ENCODE measurements around the gene P4HB. TPM values are rescaled to one million over a fixed set of nuclear protein-coding genes. Genes with fewer than 3 reads are reported as not detected.

P4HB gene
- total and polyA plus RNA-seq, 7 experiments from 2014 or later = 161 to 568 (median 285) TPM

- no peak overlapping the region for H3K27ac ChIP-seq (ENCODE audit: low read depth, low read length)
- H3K27me3 ChIP-seq (ENCODE audit: control insufficient read depth in 2 of 2, insufficient read depth in 2 of 2, low read length in 2 of 2) = no peaks in the 10 kb centered on the region
- no peaks in the 10 kb centered on the region for H3K4me1 ChIP-seq (ENCODE audit: control insufficient read depth in 2 of 2, insufficient read depth in 2 of 2, low read length in 2 of 2)
- no peak for DNase-seq
- no peaks in the 10 kb centered on the region for H3K9me3 Mint-ChIP-seq
- ChIA-PET CTCF (no interaction called here), POLR2A (no interaction called here)
- peaks cover 0 to 4% (median 0%) of the 10 kb centered on the region in 7 donors for H3K4me1 Mint-ChIP-seq
- peak overlapping the region in 1 of 10 donors; percentile 37 for H3K4me3 Mint-ChIP-seq
- no peaks in the 10 kb centered on the region for H3K9me3 ChIP-seq (ENCODE audit: control insufficient read depth in 2 of 3, low read length in 3 of 3)
- H3K4me3 ChIP-seq (ENCODE audit: low read length) = no peak overlapping the region
- no peak for ATAC-seq
- H3K36me3 ChIP-seq (ENCODE audit: control insufficient read depth in 2 of 3, insufficient read depth in 3 of 3, low read length in 3 of 3) = no peaks in the 10 kb centered on the region
- peak overlapping the region in 1 of 9 donors; percentile 17 for H3K27ac Mint-ChIP-seq
- intact Hi-C loops (cut with micrococcal nuclease) = no loop called here
- H3K36me3 Mint-ChIP-seq = no peaks in the 10 kb centered on the region
- peaks cover 7 to 33% (median 17%) of the 10 kb centered on the region in 5 donors for H3K27me3 Mint-ChIP-seq
Observed at GRCh38 chr17:81809556-81809998, 50.8 kb downstream of the P4HB start.

GRCh38 chr17:81808778-81809555 lies 51.4 kb downstream of the P4HB start:
- no peaks in the 10 kb centered on the region for H3K27me3 ChIP-seq (ENCODE audit: control insufficient read depth in 2 of 2, insufficient read depth in 2 of 2, low read length in 2 of 2)
- DNase-seq = no peak
- H3K4me1 ChIP-seq (ENCODE audit: control insufficient read depth in 2 of 2, insufficient read depth in 2 of 2, low read length in 2 of 2) = no peaks in the 10 kb centered on the region
- intact Hi-C loops (cut with micrococcal nuclease) = no loop called here
- H3K9me3 ChIP-seq (ENCODE audit: control insufficient read depth in 2 of 3, low read length in 3 of 3) = no peaks in the 10 kb centered on the region
- ChIA-PET CTCF (interaction anchor here (0.9 kb wide), 1 partner anchor 74 kb away, joined by 3 read pairs; no protein-coding TSS in a partner anchor), POLR2A (interaction anchor here (0.5 kb wide), 1 partner anchor 79 kb away, joined by 4 read pairs; no protein-coding TSS in a partner anchor)
- Mint-ChIP-seq H3K27ac (no peak overlapping the region), H3K9me3 (no peaks in the 10 kb centered on the region), H3K36me3 (no peaks in the 10 kb centered on the region), H3K27me3 (peaks cover 7 to 33% (median 17%) of the 10 kb centered on the region in 5 donors), H3K4me1 (peaks cover 0 to 4% (median 0%) of the 10 kb centered on the region in 7 donors), H3K4me3 (peak overlapping the region in 1 of 10 donors; percentile 37)
- H3K27ac ChIP-seq (ENCODE audit: low read depth, low read length) = no peak overlapping the region
- no peak overlapping the region for H3K4me3 ChIP-seq (ENCODE audit: low read length)
- H3K36me3 ChIP-seq (ENCODE audit: control insufficient read depth in 2 of 3, insufficient read depth in 3 of 3, low read length in 3 of 3) = no peaks in the 10 kb centered on the region
- no peak for ATAC-seq

- Histone ChIP-seq H3K36me3 (ENCODE audit: control insufficient read depth in 2 of 3, insufficient read depth in 3 of 3, low read length in 3 of 3) (no peaks in the 10 kb centered on the region), H3K27ac (ENCODE audit: low read depth, low read length) (no peak overlapping the region), H3K9me3 (ENCODE audit: control insufficient read depth in 2 of 3, low read length in 3 of 3) (no peaks in the 10 kb centered on the region), H3K4me3 (ENCODE audit: low read length) (no peak overlapping the region), H3K4me1 (ENCODE audit: control insufficient read depth in 2 of 2, insufficient read depth in 2 of 2, low read length in 2 of 2) (no peaks in the 10 kb centered on the region), H3K27me3 (ENCODE audit: control insufficient read depth in 2 of 2, insufficient read depth in 2 of 2, low read length in 2 of 2) (no peaks in the 10 kb centered on the region)
- ATAC-seq = no peak
- Mint-ChIP-seq H3K4me1 (peaks cover 0 to 9% (median 0%) of the 10 kb centered on the region in 7 donors), H3K36me3 (no peaks in the 10 kb centered on the region), H3K9me3 (no peaks in the 10 kb centered on the region), H3K4me3 (no peak overlapping the region), H3K27me3 (peaks cover 10 to 39% (median 24%) of the 10 kb centered on the region in 5 donors), H3K27ac (no peak overlapping the region)
- CTCF ChIA-PET = no interaction called here
- POLR2A ChIA-PET = no interaction called here
- no peak for DNase-seq
- intact Hi-C loops (cut with micrococcal nuclease) = no loop called here
Observed at GRCh38 chr17:81807839-81808238, 52.5 kb downstream of the P4HB start.

- Histone ChIP-seq H3K27ac (ENCODE audit: low read depth, low read length) (no peak overlapping the region), H3K4me3 (ENCODE audit: low read length) (no peak overlapping the region), H3K36me3 (ENCODE audit: control insufficient read depth in 2 of 3, insufficient read depth in 3 of 3, low read length in 3 of 3) (no peaks in the 10 kb centered on the region), H3K4me1 (ENCODE audit: control insufficient read depth in 2 of 2, insufficient read depth in 2 of 2, low read length in 2 of 2) (no peaks in the 10 kb centered on the region), H3K9me3 (ENCODE audit: control insufficient read depth in 2 of 3, low read length in 3 of 3) (no peaks in the 10 kb centered on the region), H3K27me3 (ENCODE audit: control insufficient read depth in 2 of 2, insufficient read depth in 2 of 2, low read length in 2 of 2) (no peaks in the 10 kb centered on the region)
- no peak overlapping the region for H3K27ac Mint-ChIP-seq
- peaks cover 0 to 10% (median 0%) of the 10 kb centered on the region in 7 donors for H3K4me1 Mint-ChIP-seq
- POLR2A ChIA-PET = no interaction called here
- no peak overlapping the region for H3K4me3 Mint-ChIP-seq
- no peaks in the 10 kb centered on the region for H3K9me3 Mint-ChIP-seq
- DNase-seq (no peak), ATAC-seq (no peak)
- peaks cover 16 to 45% (median 29%) of the 10 kb centered on the region in 5 donors for H3K27me3 Mint-ChIP-seq
- CTCF ChIA-PET = no interaction called here
- no peaks in the 10 kb centered on the region for H3K36me3 Mint-ChIP-seq
- intact Hi-C loops (cut with micrococcal nuclease) = no loop called here
Observed at GRCh38 chr17:81807210-81807719, 53.1 kb downstream of the P4HB start.

GRCh38 chr17:81806461-81807209 lies 53.7 kb downstream of the P4HB start:
- H3K4me3 Mint-ChIP-seq = no peak overlapping the region
- no peak overlapping the region for H3K27ac Mint-ChIP-seq
- no peaks in the 10 kb centered on the region for H3K27me3 ChIP-seq (ENCODE audit: control insufficient read depth in 2 of 2, insufficient read depth in 2 of 2, low read length in 2 of 2)
- H3K36me3 Mint-ChIP-seq = no peaks in the 10 kb centered on the region
- intact Hi-C loops (cut with micrococcal nuclease) = no loop called here
- peaks cover 0 to 10% (median 0%) of the 10 kb centered on the region in 7 donors for H3K4me1 Mint-ChIP-seq
- H3K9me3 Mint-ChIP-seq = no peaks in the 10 kb centered on the region
- ChIA-PET POLR2A (interaction anchor here (0.7 kb wide), 1 partner anchor 121 kb away, joined by 3 read pairs; no protein-coding TSS in a partner anchor), CTCF (no interaction called here)
- H3K36me3 ChIP-seq (ENCODE audit: control insufficient read depth in 2 of 3, insufficient read depth in 3 of 3, low read length in 3 of 3) = no peaks in the 10 kb centered on the region
- H3K9me3 ChIP-seq (ENCODE audit: control insufficient read depth in 2 of 3, low read length in 3 of 3) = no peaks in the 10 kb centered on the region
- no peak overlapping the region for H3K4me3 ChIP-seq (ENCODE audit: low read length)
- H3K4me1 ChIP-seq (ENCODE audit: control insufficient read depth in 2 of 2, insufficient read depth in 2 of 2, low read length in 2 of 2) = no peaks in the 10 kb centered on the region
- no peak overlapping the region for H3K27ac ChIP-seq (ENCODE audit: low read depth, low read length)
- H3K27me3 Mint-ChIP-seq = peaks cover 22 to 51% (median 36%) of the 10 kb centered on the region in 5 donors
- ATAC-seq (no peak), DNase-seq (no peak)

GRCh38 chr17:81805707-81806460 lies 54.5 kb downstream of the P4HB start:
- Histone ChIP-seq H3K27me3 (ENCODE audit: control insufficient read depth in 2 of 2, insufficient read depth in 2 of 2, low read length in 2 of 2) (no peaks in the 10 kb centered on the region), H3K9me3 (ENCODE audit: control insufficient read depth in 2 of 3, low read length in 3 of 3) (no peaks in the 10 kb centered on the region), H3K4me1 (ENCODE audit: control insufficient read depth in 2 of 2, insufficient read depth in 2 of 2, low read length in 2 of 2) (no peaks in the 10 kb centered on the region), H3K36me3 (ENCODE audit: control insufficient read depth in 2 of 3, insufficient read depth in 3 of 3, low read length in 3 of 3) (no peaks in the 10 kb centered on the region), H3K27ac (ENCODE audit: low read depth, low read length) (no peak overlapping the region), H3K4me3 (ENCODE audit: low read length) (no peak overlapping the region)
- peaks cover 0 to 10% (median 0%) of the 10 kb centered on the region in 7 donors for H3K4me1 Mint-ChIP-seq
- intact Hi-C loops (cut with micrococcal nuclease) = no loop called here
- no peak overlapping the region for H3K4me3 Mint-ChIP-seq
- ATAC-seq (no peak), DNase-seq (no peak)
- CTCF ChIA-PET = no interaction called here
- H3K36me3 Mint-ChIP-seq = no peaks in the 10 kb centered on the region
- H3K27me3 Mint-ChIP-seq = peaks cover 28 to 57% (median 42%) of the 10 kb centered on the region in 5 donors
- no peak overlapping the region for H3K27ac Mint-ChIP-seq
- POLR2A ChIA-PET = interaction anchor here (0.7 kb wide), 1 partner anchor 122 kb away, joined by 3 read pairs; no protein-coding TSS in a partner anchor
- H3K9me3 Mint-ChIP-seq = no peaks in the 10 kb centered on the region

All from naive thymus-derived CD4-positive, alpha-beta T cell (primary cell).